WERI-Rb-1 (cell line): ENCODE measurements around the gene SLC22A23.
A peak's percentile ranks its signal among the peaks of the same experiment; 100 is the strongest.

Experiments used
- DNase-seq: peaks from one replicate; pipeline ENCODE4 v3.0.0-alpha.2; 2020
- H3K27ac ChIP-seq: fragments of 250-450 bp; sonication (Bioruptor Pico); 2 replicates; pipeline ENCODE4 v1.5.1; 2020; ENCODE audit warnings: mild to moderate bottlenecking, moderate library complexity
- H3K27me3 ChIP-seq: fragments of 250-450 bp; sonication (Bioruptor Pico); 2 replicates; pipeline ENCODE4 v1.5.1; 2021; ENCODE audit warnings: mild to moderate bottlenecking, low read depth, moderate library complexity; ENCODE audit not compliant: insufficient read depth, severe bottlenecking
- H3K36me3 ChIP-seq: fragments of 250-450 bp; sonication (Bioruptor Pico); 2 replicates; pipeline ENCODE4 v1.5.1; 2020; ENCODE audit warnings: mild to moderate bottlenecking, moderate library complexity
- H3K4me3 ChIP-seq: 2 replicates; pipeline ENCODE4 v1.5.1; 2011; ENCODE audit warnings: low read depth, mild to moderate bottlenecking, control low read depth, low read length
- H3K9me3 ChIP-seq: fragments of 250-450 bp; sonication (Bioruptor Pico); 2 replicates; pipeline ENCODE4 v1.5.1; 2021; ENCODE audit warnings: mild to moderate bottlenecking, moderate library complexity; ENCODE audit not compliant: severe bottlenecking
- TF ChIP-seq, protein P1 (sequence below): IDR thresholded peaks from 2 replicates; pipeline ENCODE4 v1.5.1; 2011; ENCODE audit warnings: low read depth, mild to moderate bottlenecking, control low read depth, inconsistent platforms, low read length

The SLC22A23 gene

DNA sequence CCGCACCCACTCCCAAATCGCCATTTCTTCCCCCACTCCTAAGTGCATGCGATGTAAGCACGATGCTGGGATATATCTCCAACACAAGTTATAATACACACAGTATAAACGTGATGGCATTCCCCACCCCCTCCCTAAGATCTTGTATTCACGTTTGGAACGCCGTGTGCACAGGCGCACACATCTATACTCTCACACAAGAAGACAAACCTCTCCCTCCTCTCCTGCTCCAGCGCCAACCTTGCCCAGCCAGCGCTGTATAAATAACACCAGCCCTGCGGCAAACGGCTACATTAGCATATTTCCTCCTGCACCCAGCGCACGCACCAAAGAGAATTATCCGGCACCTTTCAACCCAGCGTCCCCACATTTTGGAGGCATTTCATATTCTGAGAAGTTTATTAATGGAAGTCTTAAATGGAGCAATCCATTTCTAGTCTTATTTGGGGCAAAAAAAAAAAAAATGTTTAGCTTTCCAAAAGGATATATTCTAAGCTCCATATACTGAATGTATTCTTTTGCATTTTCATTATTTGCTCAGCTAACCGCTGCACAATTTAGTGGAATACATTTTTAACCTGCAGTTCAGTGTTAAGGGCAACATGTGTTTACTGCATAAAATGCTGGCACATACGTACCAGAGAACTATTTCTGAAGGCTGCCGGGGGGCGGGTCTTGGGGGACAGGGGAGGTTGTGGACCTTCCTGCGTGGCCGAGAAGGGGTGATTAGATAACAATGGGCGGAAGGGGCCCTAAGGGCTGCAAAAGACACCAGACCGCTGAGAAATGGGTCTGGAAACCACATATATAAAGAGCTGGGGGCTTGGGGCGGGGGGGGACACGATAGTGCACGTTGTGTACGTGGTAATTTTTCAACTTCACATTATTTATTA lies 1.1 kb upstream of the SLC22A23 start:
- TF ChIP-seq, protein P1, sequence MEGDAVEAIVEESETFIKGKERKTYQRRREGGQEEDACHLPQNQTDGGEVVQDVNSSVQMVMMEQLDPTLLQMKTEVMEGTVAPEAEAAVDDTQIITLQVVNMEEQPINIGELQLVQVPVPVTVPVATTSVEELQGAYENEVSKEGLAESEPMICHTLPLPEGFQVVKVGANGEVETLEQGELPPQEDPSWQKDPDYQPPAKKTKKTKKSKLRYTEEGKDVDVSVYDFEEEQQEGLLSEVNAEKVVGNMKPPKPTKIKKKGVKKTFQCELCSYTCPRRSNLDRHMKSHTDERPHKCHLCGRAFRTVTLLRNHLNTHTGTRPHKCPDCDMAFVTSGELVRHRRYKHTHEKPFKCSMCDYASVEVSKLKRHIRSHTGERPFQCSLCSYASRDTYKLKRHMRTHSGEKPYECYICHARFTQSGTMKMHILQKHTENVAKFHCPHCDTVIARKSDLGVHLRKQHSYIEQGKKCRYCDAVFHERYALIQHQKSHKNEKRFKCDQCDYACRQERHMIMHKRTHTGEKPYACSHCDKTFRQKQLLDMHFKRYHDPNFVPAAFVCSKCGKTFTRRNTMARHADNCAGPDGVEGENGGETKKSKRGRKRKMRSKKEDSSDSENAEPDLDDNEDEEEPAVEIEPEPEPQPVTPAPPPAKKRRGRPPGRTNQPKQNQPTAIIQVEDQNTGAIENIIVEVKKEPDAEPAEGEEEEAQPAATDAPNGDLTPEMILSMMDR, result no peak
- Histone ChIP-seq H3K27me3 (no peaks in the 10 kb centered on the region), H3K4me3 (peak overlapping the region; percentile 72), H3K27ac (peak overlapping the region; percentile 75), H3K36me3 (peaks cover 5% of the 10 kb centered on the region), H3K9me3 (no peaks in the 10 kb centered on the region)
- DNase-seq, result no peak

DNA sequence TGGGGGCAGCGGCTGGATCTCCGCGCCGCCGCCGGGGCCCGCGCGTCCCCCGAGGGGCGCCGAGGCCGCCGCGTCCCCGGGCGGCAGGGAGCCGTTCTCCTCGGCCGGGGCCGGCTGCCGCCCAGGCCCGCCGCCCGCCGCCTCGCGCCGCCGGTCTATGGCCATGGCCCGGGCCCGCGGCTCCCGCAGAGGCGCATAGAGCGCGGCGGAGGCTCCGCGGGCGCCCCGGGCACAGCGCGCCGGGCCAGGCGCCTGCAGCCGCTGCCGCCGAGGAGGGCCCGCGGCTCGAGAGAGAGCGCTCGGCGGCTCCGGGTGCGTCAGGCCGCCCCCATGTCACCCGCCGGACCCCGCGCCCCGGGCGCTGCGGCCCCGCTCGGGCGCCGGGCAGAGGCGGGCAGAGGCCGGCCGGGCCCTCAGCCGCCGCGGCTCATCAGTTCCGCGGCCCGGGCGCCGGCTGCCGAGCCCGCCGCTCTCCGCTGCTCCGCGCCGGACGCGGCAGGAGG lies 404 bp downstream of the SLC22A23 start:
- Histone ChIP-seq H3K36me3 (peaks cover 11% of the 10 kb centered on the region), H3K27ac (no peak overlapping the region), H3K27me3 (no peaks in the 10 kb centered on the region), H3K9me3 (no peaks in the 10 kb centered on the region), H3K4me3 (peak overlapping the region; percentile 72)
- TF ChIP-seq, protein P1, result no peak
- no peak for DNase-seq

DNA sequence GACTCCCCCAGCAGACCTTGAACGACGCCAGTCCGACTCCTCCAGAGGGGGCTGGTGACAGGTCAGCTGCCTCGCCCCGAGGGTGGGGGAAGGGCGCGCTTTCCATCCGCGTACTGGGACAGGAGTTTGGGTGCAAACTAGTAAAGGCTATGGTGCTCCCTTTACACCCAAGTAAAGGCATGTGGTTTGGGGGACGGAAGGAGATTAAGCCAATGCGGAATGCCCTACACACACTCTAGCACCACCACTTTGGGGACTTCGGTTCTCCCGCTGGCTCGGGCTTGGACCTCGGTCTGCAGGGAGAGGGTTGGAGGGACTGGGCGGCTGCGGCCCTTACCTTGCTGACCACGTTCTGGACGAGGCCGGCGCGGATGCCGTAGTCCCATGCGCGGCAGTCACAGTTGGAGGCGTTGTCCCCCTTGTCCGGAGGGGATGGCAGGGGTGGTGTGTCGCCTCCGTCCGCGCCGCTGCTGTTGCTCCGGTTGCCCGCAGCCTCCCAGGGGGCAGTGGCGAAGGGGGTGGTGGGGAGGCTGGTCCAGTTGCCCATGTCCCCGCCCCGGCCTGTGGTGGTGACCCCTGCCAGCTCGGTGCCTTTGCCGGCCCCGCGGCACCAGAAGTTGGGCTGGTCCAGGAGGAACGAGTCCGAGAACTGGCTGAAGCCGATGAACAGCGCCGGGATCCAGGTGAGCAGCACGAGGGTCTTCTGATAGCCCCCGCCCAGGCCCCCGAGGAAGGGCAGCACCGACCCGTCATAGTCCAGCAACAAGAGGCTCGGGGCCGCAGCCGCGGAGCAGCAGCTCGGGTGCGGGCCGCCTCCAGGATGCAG lies 1.1 kb downstream of the SLC22A23 start:
- H3K4me3 ChIP-seq, result peak overlapping the region; percentile 66
- peak overlapping the region; percentile 32; the same call in 1 of the 2 replicates for H3K27ac ChIP-seq
- no peaks in the 10 kb centered on the region for H3K9me3 ChIP-seq
- no peaks in the 10 kb centered on the region for H3K27me3 ChIP-seq
- peaks cover 11% of the 10 kb centered on the region for H3K36me3 ChIP-seq
- TF ChIP-seq, protein P1, result 0 out of 2 replicates have a peak, but pooled peaks have one; percentile 21
- DNase-seq, result peak; percentile 69

DNA sequence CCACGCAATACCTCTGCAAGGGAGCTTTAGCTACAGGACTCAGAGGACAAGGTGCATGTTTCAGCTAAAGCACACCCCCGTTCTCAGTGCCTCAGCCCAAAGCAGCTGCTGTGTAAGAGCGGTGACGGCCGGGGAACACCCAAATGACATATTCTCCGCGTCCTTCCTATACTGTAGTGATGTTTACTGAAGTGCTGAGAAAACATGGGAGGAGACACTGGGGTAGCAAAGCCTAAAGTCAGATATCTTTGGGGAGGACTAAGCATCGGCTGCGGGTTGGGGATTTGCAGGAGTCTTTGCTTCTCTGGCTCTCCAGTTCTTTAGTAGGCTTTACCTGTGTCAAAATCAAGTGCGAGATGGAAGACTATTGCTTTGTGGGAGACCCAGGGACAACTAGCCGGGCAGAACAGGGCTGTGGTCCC lies 1.7 kb downstream of the SLC22A23 start:
- Histone ChIP-seq H3K36me3 (peaks cover 11% of the 10 kb centered on the region), H3K4me3 (peak overlapping the region; percentile 66), H3K27me3 (no peaks in the 10 kb centered on the region), H3K27ac (no peak overlapping the region), H3K9me3 (no peaks in the 10 kb centered on the region)
- TF ChIP-seq, protein P1, result no peak
- no peak for DNase-seq

DNA sequence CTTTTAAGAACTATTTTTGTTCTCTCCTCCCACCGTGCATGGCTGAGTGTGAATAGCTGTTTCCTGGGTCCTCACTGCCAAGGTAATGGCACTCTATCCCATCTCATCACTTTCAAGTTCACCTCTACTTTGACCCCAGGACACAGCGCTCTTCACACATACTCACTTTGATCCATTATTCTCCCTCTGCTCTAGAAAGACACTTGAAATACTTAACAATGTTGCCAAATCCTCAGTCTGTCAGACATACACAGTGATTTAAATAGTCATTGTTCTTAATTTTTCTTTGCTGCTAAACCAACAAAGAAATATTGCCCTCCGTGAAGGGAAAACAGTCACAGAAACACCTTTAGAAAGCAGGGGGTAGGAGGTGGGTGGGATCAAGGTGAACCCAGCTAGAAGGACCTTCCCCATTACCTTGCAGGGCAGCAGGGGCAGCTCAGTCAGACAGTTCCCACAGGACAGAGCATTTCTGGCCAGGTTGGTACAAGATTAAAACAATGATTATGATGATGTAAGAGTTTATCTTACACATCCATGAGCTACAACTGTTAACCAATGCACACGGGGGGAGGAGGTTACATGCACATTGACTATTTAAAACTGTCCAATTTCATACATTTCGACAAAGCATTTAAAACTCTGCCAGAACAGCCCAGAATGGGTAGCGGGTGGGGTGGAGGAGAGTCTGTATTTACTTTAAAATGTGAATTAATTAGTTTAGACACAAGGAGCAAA lies 2.4 kb downstream of the SLC22A23 start:
- Histone ChIP-seq H3K27ac (no peak overlapping the region), H3K36me3 (peaks cover 16% of the 10 kb centered on the region), H3K4me3 (peak overlapping the region; percentile 66), H3K9me3 (no peaks in the 10 kb centered on the region), H3K27me3 (no peaks in the 10 kb centered on the region)
- DNase-seq, result no peak
- TF ChIP-seq, protein P1, result no peak
